HG03159 (cell line): Measurements from ENCODE around the gene FGF2.
A peak's percentile ranks its signal among the peaks of the same experiment; 100 is the strongest.
"Not testable (repeated sequence)": the region's sequence is repeated elsewhere in the genome, so short reads cannot be mapped to it uniquely, and the experiment has no call there.

ENCODE experiments used
- ATAC-seq: cut with Tn5 transposase; IDR thresholded peaks from one replicate; pipeline ENCODE4 v1.9.1; 2021; ENCODE audit warnings: mild to moderate bottlenecking, moderate library complexity; ENCODE audit not compliant: unreplicated experiment

FGF2 gene

DNA sequence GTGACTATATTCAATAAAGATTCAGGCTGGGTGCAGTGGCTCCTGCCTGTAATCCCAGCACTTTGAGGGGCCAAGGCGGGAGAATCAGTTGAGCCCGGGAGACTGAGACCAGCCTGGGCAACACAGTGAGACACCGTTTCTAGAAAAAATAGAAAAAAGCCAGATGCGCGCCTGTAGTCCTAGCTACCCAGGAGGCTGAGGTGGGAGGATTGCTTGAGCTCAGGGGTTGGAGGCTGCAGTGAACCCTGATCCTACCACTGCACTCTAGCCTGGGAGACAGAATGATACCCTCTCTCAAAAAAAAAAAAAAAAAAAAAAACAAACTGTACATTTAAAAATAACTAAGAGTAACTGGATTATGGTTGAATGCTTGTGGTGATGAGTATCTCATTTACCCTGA, 94.7 kb downstream of the FGF2 start:
- ATAC-seq = no peak

DNA sequence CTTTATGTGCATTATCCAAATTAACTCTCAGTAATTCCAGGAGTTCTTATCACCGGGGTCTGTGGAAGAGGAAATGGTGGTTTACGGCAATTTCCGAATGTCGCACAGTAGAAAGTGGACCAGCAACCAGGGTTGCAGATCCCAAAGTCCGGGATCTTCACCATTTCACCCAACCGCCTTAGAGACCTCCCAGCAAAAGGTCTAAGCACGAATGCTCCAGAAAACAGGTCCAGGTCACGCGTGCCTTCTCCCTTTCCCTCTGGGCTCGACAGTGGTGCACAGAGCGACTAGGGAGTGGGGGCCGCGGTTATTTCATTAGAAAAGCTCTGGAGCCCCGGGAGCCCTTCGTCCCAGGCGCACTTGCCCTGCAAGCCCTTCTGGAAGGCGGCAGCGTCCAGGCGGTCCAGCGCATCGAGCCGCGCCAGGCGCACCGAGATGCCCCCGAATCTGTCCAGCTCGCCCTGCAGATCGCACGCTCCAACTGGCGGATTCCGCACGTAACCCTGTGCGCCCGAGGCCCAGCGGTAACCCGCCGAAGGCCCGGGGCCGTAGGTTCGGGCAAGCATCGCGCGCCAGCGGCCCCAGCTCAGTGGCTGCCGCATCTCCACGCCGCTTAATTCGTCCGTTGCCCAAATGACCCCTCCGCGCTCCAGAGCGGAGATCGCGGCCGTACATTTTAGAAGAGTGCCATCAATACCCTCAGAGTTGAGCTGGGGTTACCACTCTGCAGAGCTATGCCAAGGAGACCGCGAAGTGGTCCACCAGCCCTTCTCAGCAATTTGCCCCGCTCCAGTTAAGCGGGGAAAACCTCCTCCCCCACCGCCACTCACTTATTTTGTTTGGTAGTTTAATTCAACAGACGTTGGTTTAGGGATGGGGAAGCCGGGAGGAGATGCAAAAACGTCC, 95.6 kb downstream of the FGF2 start, which contains the start of gene NUDT6:
TSS of gene NUDT6 (minus strand) at position 627 of the 906 bp plus-strand sequence. CDS start at position 602, 25 bp downstream.
- ATAC-seq = peak; percentile 63

DNA sequence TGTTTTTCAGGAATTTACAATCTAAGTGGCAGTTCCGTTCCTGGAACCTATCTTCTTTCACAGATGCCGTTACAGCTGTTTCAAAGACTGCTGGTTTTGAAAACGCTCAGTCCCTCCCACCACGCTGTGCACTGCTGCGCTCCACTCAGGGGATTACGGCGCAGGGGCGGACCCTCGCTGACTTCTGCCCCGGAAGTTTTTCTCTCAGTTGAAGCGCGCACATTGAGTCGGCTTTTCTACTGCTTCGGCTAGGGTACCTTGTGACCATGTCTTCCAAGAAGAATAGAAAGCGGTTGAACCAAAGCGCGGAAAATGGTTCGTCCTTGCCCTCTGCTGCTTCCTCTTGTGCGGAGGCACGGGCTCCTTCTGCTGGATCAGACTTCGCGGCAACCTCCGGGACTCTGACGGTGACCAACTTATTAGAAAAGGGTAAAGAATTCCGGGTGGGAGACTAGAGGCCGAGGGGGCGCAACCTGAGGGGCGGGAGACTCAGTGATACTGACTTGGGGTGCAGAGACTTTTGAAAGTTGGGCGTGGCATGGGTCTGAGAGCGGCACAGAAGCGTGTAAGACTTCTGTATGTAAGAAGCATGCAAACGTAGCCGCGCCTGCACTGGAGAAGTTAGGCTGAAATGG, 96.4 kb downstream of the FGF2 start:
- peak; percentile 97 for ATAC-seq

DNA sequence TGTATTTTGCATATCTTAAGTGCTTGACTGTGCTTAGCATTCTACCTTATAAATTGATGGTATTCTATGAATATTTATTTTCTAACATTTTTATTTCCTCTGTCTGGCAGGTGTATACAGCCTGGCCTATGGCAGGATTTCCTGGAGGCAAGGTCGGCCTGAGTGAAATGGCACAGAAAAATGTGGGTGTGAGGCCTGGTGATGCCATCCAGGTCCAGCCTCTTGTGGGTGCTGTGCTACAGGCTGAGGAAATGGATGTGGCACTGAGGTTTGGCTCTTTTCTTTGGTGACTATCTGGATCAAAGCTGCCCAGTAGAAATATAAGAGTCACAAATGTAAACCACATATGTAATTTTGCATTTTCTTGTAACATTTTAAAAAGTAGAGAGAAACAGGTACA, 102.3 kb downstream of the FGF2 start:
- no peak for ATAC-seq

DNA sequence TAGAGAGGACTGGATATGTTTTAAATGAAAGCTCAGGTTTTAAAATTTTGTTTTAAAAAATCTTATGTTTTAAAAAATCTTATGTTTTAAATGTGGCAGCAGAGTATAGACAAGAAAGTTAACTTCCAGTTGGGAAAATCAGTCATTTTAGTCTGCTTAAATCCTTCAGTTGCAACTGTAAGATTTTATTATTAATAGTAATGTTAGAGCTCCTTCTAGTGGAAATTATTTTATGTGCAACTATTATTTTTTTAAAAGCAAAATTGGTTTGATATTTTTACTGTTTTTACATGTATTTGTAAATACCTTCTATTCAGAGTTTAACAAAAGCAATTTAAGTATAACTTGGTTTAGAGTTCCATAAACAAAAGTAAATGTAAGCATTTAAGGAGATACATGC, 104.2 kb downstream of the FGF2 start:
- no peak for ATAC-seq

DNA sequence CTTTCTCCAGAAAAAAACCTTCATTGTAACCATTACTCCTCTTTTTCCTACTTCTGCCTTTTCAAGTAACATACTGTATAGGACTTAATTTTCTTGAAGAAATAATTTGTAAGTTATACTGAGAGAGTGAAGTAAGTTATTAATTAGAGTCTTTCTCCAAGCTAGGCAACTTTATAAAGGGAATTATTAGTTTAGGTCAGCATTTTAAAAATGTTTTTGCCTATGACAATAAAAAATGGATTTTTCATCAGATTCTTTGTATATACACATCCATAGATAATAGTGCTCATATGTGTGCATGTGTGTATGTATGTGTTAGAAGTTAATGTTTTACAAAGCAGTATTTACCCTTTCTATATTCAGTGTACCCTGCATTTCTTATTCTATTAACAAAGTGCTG, 106.1 kb downstream of the FGF2 start:
- no peak for ATAC-seq

DNA sequence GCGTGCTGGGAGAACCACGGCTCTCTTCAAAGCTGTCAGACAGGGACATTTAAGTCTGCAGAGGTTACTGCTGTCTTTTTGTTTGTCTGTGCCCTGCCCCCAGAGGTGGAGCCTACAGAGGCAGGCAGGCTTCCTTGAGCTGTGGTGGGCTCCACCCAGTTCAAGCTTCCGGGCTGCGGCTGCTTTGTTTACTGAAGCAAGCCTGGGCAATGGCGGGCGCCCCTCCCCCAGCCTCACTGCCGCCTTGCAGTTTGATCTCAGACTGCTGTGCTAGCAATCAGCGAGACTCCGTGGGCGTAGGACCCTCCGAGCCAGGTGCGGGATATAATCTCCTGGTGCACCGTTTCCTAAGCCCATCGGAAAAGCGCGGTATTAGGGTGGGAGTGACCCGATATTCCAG, 118.5 kb downstream of the FGF2 start:
- ATAC-seq = not testable (repeated sequence)

DNA sequence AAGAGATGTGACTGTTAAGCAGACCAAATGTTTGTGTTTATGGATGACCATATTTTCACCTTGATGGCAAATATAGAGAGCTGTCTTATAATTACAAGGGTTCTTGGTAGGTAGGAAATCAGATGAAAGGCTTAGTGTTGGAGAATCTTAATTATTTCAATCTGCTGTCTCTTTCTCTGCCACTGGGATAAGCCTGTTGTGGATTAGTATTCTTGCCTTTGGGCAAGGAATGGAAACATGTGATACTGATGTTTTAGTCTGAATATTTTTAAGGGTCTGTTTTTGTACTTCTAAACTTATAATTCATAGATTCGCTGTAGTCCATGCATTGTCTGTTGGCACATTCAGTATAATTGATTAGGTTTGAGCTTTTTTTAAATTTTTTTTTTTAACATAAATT, 119.5 kb downstream of the FGF2 start:
- ATAC-seq = no peak
